Caco-2 (cell line): ENCODE data around the gene DUSP1. TPM values are rescaled to one million over a fixed set of nuclear protein-coding genes. Genes with fewer than 3 reads are reported as not detected.

Experiments used
- BruUV-seq: library from RNA; stranded (reverse); fragments of 400-500 nt; replicated peaks from 2 replicates; lab custom pipeline; 2021; lab: Mats Ljungman, UMichigan
- CTCF ChIA-PET: fragments of 300-600 bp; sonication (Branson Sonifier 250); formaldehyde crosslinking; loops from one replicate; lab custom pipeline; 2022; ENCODE audit warnings: antibody characterized with exemption; lab: Charles Lee
- POLR2A ChIA-PET: fragments of 300-600 bp; sonication (Branson Sonifier 250); formaldehyde crosslinking; loops from one replicate; lab custom pipeline; 2022; ENCODE audit warnings: antibody characterized with exemption; lab: Charles Lee
- DNase-seq, 2 experiments: peaks; one replicate each; pipeline versions ENCODE4 v3.0.0 to v3.0.0-alpha.2; 2020 to 2022
- H3K27me3 ChIP-seq: replicated peaks from 2 replicates; pipeline ENCODE4 v1.6.0; 2011; ENCODE audit warnings: low read length; ENCODE audit not compliant: control insufficient read depth, insufficient read depth
- H3K36me3 ChIP-seq: 2 replicates; pipeline ENCODE4 v1.5.1; 2011; ENCODE audit warnings: low read length; ENCODE audit not compliant: control insufficient read depth, insufficient read depth
- H3K4me1 ChIP-seq: fragments of 250-450 bp; sonication (Bioruptor Pico); 2 replicates; pipeline ENCODE4 v1.5.1; 2020; ENCODE audit warnings: mild to moderate bottlenecking
- H3K4me3 ChIP-seq: 2 replicates; pipeline ENCODE4 v1.5.1; 2011; ENCODE audit warnings: low read depth, mild to moderate bottlenecking, control low read depth, low read length
- H3K9me3 ChIP-seq: fragments of 250-450 bp; sonication (Bioruptor Pico); 2 replicates; pipeline ENCODE4 v1.5.1; 2020; ENCODE audit warnings: mild to moderate bottlenecking, moderate library complexity
- H3K27ac Mint-ChIP-seq: one replicate; pipeline ENCODE4 v1.8.0; 2022; ENCODE audit warnings: mixed read lengths; ENCODE audit not compliant: unreplicated experiment
- H3K27me3 Mint-ChIP-seq: one replicate; pipeline ENCODE4 v1.8.0; 2022; ENCODE audit warnings: mixed read lengths; ENCODE audit not compliant: insufficient read depth, unreplicated experiment
- H3K36me3 Mint-ChIP-seq: one replicate; pipeline ENCODE4 v1.8.0; 2022; ENCODE audit warnings: mild to moderate bottlenecking, mixed read lengths; ENCODE audit not compliant: insufficient read depth, unreplicated experiment
- H3K4me1 Mint-ChIP-seq: one replicate; pipeline ENCODE4 v1.8.0; 2022; ENCODE audit warnings: low read depth, mixed read lengths; ENCODE audit not compliant: unreplicated experiment
- H3K4me3 Mint-ChIP-seq: one replicate; pipeline ENCODE4 v1.8.0; 2022; ENCODE audit warnings: mild to moderate bottlenecking, moderate library complexity, mixed read lengths; ENCODE audit not compliant: unreplicated experiment
- H3K9me3 Mint-ChIP-seq: one replicate; pipeline ENCODE4 v1.8.0; 2022; ENCODE audit warnings: mixed read lengths; ENCODE audit not compliant: unreplicated experiment
- intact Hi-C: fragments of 100-400 bp; cut with micrococcal nuclease; formaldehyde crosslinking; loops from one replicate; pipeline ENCODE4 v1.10.0; 2022; ENCODE audit not compliant: unreplicated experiment
- total RNA-seq: library from RNA; stranded (reverse); gene quantifications from 2 replicates; pipeline ENCODE4 v1.2.3, GENCODE V29; 2022
- TF ChIP-seq, protein P1 (sequence below), 2 experiments: fragments of 200-600 bp in 1 of 2; IDR thresholded peaks; 1 replicate in 1 of 2; 2 replicates in 1 of 2; pipeline versions ENCODE4 v1.5.1 to v1.8.0; 2011 to 2022; ENCODE audit warnings: antibody characterized with exemption in 1 of 2, control low read depth in 1 of 2, inconsistent platforms in 1 of 2, low read depth in 1 of 2, low read length in 1 of 2, mild to moderate bottlenecking in 1 of 2, moderate library complexity in 1 of 2; ENCODE audit not compliant: insufficient read depth in 1 of 2, severe bottlenecking in 1 of 2, unreplicated experiment in 1 of 2

Gene DUSP1
- total RNA-seq, 1 experiment from 2014 or later: 28.3 TPM

- intact Hi-C loops: no loop called here
- Mint-ChIP-seq H3K4me3 (no peak overlapping the region), H3K36me3 (no peaks in the 10 kb centered on the region), H3K27me3 (no peaks in the 10 kb centered on the region), H3K9me3 (peaks cover 8% of the 10 kb centered on the region), H3K4me1 (peaks cover 9% of the 10 kb centered on the region), H3K27ac (peak overlapping the region; percentile 26)
- TF ChIP-seq, protein P1, sequence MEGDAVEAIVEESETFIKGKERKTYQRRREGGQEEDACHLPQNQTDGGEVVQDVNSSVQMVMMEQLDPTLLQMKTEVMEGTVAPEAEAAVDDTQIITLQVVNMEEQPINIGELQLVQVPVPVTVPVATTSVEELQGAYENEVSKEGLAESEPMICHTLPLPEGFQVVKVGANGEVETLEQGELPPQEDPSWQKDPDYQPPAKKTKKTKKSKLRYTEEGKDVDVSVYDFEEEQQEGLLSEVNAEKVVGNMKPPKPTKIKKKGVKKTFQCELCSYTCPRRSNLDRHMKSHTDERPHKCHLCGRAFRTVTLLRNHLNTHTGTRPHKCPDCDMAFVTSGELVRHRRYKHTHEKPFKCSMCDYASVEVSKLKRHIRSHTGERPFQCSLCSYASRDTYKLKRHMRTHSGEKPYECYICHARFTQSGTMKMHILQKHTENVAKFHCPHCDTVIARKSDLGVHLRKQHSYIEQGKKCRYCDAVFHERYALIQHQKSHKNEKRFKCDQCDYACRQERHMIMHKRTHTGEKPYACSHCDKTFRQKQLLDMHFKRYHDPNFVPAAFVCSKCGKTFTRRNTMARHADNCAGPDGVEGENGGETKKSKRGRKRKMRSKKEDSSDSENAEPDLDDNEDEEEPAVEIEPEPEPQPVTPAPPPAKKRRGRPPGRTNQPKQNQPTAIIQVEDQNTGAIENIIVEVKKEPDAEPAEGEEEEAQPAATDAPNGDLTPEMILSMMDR (IDR thresholded peaks at IDR 0.05; ENCODE audit: insufficient read depth in 1 of 2, low read depth in 1 of 2, low read length in 1 of 2, severe bottlenecking in 1 of 2, unreplicated experiment in 1 of 2): no peak
- Histone ChIP-seq H3K4me1 (peaks cover 52% of the 10 kb centered on the region), H3K36me3 (no peaks in the 10 kb centered on the region), H3K27me3 (no peaks in the 10 kb centered on the region), H3K4me3 (no peak overlapping the region), H3K9me3 (no peaks in the 10 kb centered on the region)
- DNase-seq: no peak
- BruUV-seq: no TSS peak
- ChIA-PET POLR2A (no interaction called here), CTCF (no interaction called here)
Measured at GRCh38 chr5:172782169-172783039, 11.4 kb upstream of the DUSP1 start.

- H3K4me3 ChIP-seq: no peak overlapping the region
- ChIA-PET POLR2A (no interaction called here), CTCF (no interaction called here)
- no peaks in the 10 kb centered on the region for H3K9me3 ChIP-seq
- TF ChIP-seq, protein P1 (IDR thresholded peaks at IDR 0.05; ENCODE audit: insufficient read depth in 1 of 2, low read depth in 1 of 2, low read length in 1 of 2, severe bottlenecking in 1 of 2, unreplicated experiment in 1 of 2): no peak
- Mint-ChIP-seq H3K27me3 (no peaks in the 10 kb centered on the region), H3K4me3 (no peak overlapping the region), H3K27ac (peak overlapping the region; percentile 35), H3K36me3 (no peaks in the 10 kb centered on the region), H3K9me3 (peaks cover 8% of the 10 kb centered on the region), H3K4me1 (peaks cover 25% of the 10 kb centered on the region)
- H3K4me1 ChIP-seq: peaks cover 75% of the 10 kb centered on the region
- no peaks in the 10 kb centered on the region for H3K27me3 ChIP-seq
- DNase-seq: no peak
- BruUV-seq: no TSS peak
- intact Hi-C loops: no loop called here
- no peaks in the 10 kb centered on the region for H3K36me3 ChIP-seq
Measured at GRCh38 chr5:172779691-172780341, 8.8 kb upstream of the DUSP1 start.

DNA sequence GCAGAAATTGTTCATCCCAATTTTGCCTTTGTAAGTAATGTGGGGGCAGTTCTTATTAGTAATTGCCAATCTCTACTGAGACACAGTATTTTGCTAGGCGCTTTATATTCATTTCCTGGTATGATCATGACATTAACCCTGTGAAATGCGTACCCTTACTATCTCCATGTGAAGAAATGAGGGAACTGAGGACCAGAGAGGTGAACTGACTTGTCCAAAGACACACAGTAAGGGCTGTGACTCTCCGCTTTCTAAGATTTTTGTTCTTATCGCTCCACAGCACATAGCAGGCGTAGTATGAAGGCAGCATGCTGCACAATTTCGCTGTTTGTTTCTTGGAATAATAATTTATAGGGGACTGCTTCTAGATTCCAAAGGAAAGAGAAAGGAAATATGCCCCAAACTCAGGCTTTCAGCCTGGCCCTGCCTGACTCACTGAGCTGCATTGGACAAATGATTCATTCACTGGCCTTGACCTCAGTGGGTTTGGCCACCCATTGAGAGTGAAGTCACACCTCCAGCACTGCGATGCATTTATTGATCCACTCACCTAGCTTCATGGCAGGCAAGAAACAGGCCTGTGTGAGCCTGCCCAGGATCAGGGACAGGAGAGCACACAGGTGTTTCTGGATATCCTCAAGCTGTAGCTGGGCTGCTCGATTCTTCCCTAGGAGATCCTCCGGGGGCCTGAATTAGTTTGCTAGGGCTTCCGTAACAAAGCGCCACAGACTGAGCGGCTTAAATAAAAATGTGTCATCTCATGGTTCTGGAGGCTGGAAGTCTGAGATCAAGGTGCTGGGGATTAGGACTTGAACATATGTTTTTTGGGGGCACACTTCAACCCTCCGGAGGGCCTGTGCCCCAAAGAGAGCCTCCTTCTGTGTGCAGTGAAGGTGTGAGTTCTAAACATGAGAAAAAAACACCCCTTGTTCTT lies 7.2 kb upstream of the DUSP1 start:
- Histone ChIP-seq H3K4me1 (peaks cover 84% of the 10 kb centered on the region), H3K9me3 (no peaks in the 10 kb centered on the region), H3K4me3 (no peak overlapping the region), H3K27me3 (no peaks in the 10 kb centered on the region), H3K36me3 (no peaks in the 10 kb centered on the region)
- CTCF ChIA-PET: no interaction called here
- H3K4me3 Mint-ChIP-seq: no peak overlapping the region
- no peaks in the 10 kb centered on the region for H3K27me3 Mint-ChIP-seq
- H3K27ac Mint-ChIP-seq: no peak overlapping the region
- intact Hi-C loops: no loop called here
- no peak for DNase-seq
- BruUV-seq: no TSS peak
- POLR2A ChIA-PET: interaction anchor here (0.9 kb wide), 1 partner anchor 56 kb away, joined by 5 read pairs; the partner anchor contains the start of gene ERGIC1
- TF ChIP-seq, protein P1 (IDR thresholded peaks at IDR 0.05; ENCODE audit: insufficient read depth in 1 of 2, low read depth in 1 of 2, low read length in 1 of 2, severe bottlenecking in 1 of 2, unreplicated experiment in 1 of 2): no peak
- H3K4me1 Mint-ChIP-seq: peaks cover 40% of the 10 kb centered on the region
- H3K9me3 Mint-ChIP-seq: peaks cover 8% of the 10 kb centered on the region
- no peaks in the 10 kb centered on the region for H3K36me3 Mint-ChIP-seq
